ENCODE data around the gene SERTAD2.

The SERTAD2 gene

GRCh38 chr2:64626146-64626809, 27.4 kb downstream of the SERTAD2 start:
- no peak for DNase-seq
- no peak for TF ChIP-seq CTCF (IDR thresholded peaks at IDR 0.05)
- peak overlapping the region; percentile 87 for H3K27ac Mint-ChIP-seq
- H3K36me3 Mint-ChIP-seq (ENCODE audit: low read depth): peaks cover 8% of the 10 kb centered on the region
- peaks cover 6% of the 10 kb centered on the region for H3K27me3 Mint-ChIP-seq (ENCODE audit: low read depth, poor library complexity)
- H3K9me3 Mint-ChIP-seq: no peaks in the 10 kb centered on the region
- no peak overlapping the region for H3K4me3 Mint-ChIP-seq
- H3K4me1 Mint-ChIP-seq: peaks cover 70% of the 10 kb centered on the region

- Mint-ChIP-seq H3K4me1 (peaks cover 63% of the 10 kb centered on the region), H3K4me3 (no peak overlapping the region), H3K9me3 (no peaks in the 10 kb centered on the region), H3K27me3 (ENCODE audit: low read depth, poor library complexity) (peaks cover 6% of the 10 kb centered on the region), H3K36me3 (ENCODE audit: low read depth) (peaks cover under 1% of the 10 kb centered on the region), H3K27ac (peak overlapping the region; percentile 81)
- TF ChIP-seq CTCF (IDR thresholded peaks at IDR 0.05): no peak
- no peak for DNase-seq
Observed at GRCh38 chr2:64625299-64626145, 28.2 kb downstream of the SERTAD2 start.

- no peaks in the 10 kb centered on the region for H3K9me3 Mint-ChIP-seq
- no peak for DNase-seq
- H3K4me1 Mint-ChIP-seq: peaks cover 57% of the 10 kb centered on the region
- TF ChIP-seq CTCF (IDR thresholded peaks at IDR 0.05): no peak
- H3K27ac Mint-ChIP-seq: no peak overlapping the region
- peaks cover 6% of the 10 kb centered on the region for H3K27me3 Mint-ChIP-seq (ENCODE audit: low read depth, poor library complexity)
- H3K36me3 Mint-ChIP-seq (ENCODE audit: low read depth): no peaks in the 10 kb centered on the region
- H3K4me3 Mint-ChIP-seq: no peak overlapping the region
Observed at GRCh38 chr2:64624862-64625261, 28.9 kb downstream of the SERTAD2 start.

DNA sequence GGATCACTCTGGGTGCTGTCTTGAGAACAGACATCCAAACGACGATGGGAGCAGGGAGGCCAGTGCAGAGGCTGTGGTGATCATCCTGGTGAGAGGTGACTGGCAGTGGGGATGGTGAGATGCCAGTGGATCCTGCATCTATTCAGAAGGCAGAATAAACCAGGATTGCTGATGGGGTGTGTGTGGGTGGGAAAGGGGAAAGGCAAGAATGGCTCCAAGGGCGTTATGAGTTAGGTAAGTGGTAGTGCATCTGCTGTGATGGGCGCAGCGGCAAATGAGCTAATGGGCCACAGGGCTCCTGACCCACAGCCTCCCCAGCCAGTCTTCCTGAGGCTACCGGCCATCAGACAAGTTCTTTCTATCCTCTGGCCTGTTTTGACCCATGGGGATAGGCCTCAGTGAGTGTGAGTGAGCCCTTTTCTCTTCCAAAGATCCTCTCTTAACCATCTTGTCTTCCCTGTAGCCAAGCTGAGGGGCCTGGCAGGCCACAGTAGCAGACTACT, 29.6 kb downstream of the SERTAD2 start:
- no peaks in the 10 kb centered on the region for H3K9me3 Mint-ChIP-seq
- H3K36me3 Mint-ChIP-seq (ENCODE audit: low read depth): no peaks in the 10 kb centered on the region
- no peak overlapping the region for H3K27ac Mint-ChIP-seq
- no peak overlapping the region for H3K4me3 Mint-ChIP-seq
- peaks cover 57% of the 10 kb centered on the region for H3K4me1 Mint-ChIP-seq
- H3K27me3 Mint-ChIP-seq (ENCODE audit: low read depth, poor library complexity): peaks cover 6% of the 10 kb centered on the region
- DNase-seq: no peak
- TF ChIP-seq CTCF (IDR thresholded peaks at IDR 0.05): no peak

DNA sequence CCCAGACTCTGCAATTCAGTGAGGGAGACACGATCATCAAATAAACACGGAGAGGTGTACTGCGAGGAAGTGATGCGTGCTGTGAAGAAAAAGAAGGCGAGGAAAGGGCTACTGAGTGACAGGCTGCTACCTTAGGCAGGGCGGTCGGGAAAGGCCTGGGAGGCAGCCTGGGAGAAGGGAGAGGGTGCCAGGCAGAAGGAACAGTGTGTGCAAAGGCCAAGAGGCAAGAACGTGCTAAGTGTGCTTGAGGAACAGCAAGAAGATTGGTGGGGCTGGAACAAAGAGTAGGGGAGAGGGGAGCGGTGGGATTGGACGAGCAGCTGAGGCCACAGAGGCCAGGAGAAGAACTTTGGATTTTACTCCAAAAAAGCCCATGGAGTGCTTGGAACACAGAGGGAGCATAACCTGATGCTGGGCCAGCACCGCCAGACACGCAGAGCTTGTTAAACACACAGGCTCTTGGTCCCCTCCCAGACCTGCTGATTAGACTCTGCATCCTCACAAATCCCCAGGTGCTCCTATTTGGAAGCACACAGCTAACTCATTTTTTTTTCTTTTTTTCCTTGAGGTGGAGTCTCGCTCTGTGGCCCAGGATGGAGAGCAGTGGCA, 30.4 kb downstream of the SERTAD2 start:
- H3K4me1 Mint-ChIP-seq: peaks cover 55% of the 10 kb centered on the region
- no peaks in the 10 kb centered on the region for H3K9me3 Mint-ChIP-seq
- no peak for TF ChIP-seq CTCF (IDR thresholded peaks at IDR 0.05)
- no peak overlapping the region for H3K4me3 Mint-ChIP-seq
- peak overlapping the region; percentile 74 for H3K27ac Mint-ChIP-seq
- no peak for DNase-seq
- peaks cover 4% of the 10 kb centered on the region for H3K27me3 Mint-ChIP-seq (ENCODE audit: low read depth, poor library complexity)
- no peaks in the 10 kb centered on the region for H3K36me3 Mint-ChIP-seq (ENCODE audit: low read depth)
